Measurements from ENCODE around the gene ENGASE.

The ENGASE gene

GRCh38 chr17:79084291-79085153 lies 9.9 kb downstream of the ENGASE start:
- no peak for TF ChIP-seq ZBTB7A (IDR thresholded peaks at IDR 0.05; ENCODE audit: low read depth)
- TF ChIP-seq NFIC (IDR thresholded peaks at IDR 0.05) = no peak
- TF ChIP-seq TEAD4 (IDR thresholded peaks at IDR 0.05) = no peak
- TF ChIP-seq CEBPB (IDR thresholded peaks at IDR 0.05) = no peak
- TF ChIP-seq CREB1 (IDR thresholded peaks at IDR 0.05; ENCODE audit: low read depth) = no peak
- TF ChIP-seq RAD21 (IDR thresholded peaks at IDR 0.05; ENCODE audit: low read depth) = no peak
- TF ChIP-seq MAX (IDR thresholded peaks at IDR 0.05) = no peak
- TF ChIP-seq YY1 (IDR thresholded peaks at IDR 0.05; ENCODE audit: low read depth) = no peak
- no peak for TF ChIP-seq USF1 (IDR thresholded peaks at IDR 0.05)
- no peak for TF ChIP-seq TAF1 (IDR thresholded peaks at IDR 0.05; ENCODE audit: low read depth)
- TF ChIP-seq EGR1 (IDR thresholded peaks at IDR 0.05) = no peak
- no peak for TF ChIP-seq FOXM1 (IDR thresholded peaks at IDR 0.05; ENCODE audit: borderline replicate concordance, low read depth)
- TF ChIP-seq TCF12 (IDR thresholded peaks at IDR 0.05; ENCODE audit: low read depth) = no peak
- TF ChIP-seq REST (IDR thresholded peaks at IDR 0.05; ENCODE audit: low read depth) = no peak
- no peak for TF ChIP-seq EP300 (IDR thresholded peaks at IDR 0.05; ENCODE audit: borderline replicate concordance)

GRCh38 chr17:79085154-79085920 lies 10.7 kb downstream of the ENGASE start:
- TF ChIP-seq CEBPB (IDR thresholded peaks at IDR 0.05) = no peak
- no peak for TF ChIP-seq EGR1 (IDR thresholded peaks at IDR 0.05)
- no peak for TF ChIP-seq TCF12 (IDR thresholded peaks at IDR 0.05; ENCODE audit: low read depth)
- no peak for TF ChIP-seq RAD21 (IDR thresholded peaks at IDR 0.05; ENCODE audit: low read depth)
- no peak for TF ChIP-seq NFIC (IDR thresholded peaks at IDR 0.05)

- TF ChIP-seq FOXM1 (IDR thresholded peaks at IDR 0.05; ENCODE audit: borderline replicate concordance, low read depth) (no peak), EGR1 (IDR thresholded peaks at IDR 0.05) (no peak), TEAD4 (IDR thresholded peaks at IDR 0.05) (no peak), CREB1 (IDR thresholded peaks at IDR 0.05; ENCODE audit: low read depth) (no peak), EP300 (IDR thresholded peaks at IDR 0.05; ENCODE audit: borderline replicate concordance) (no peak), NFIC (IDR thresholded peaks at IDR 0.05) (no peak), USF1 (IDR thresholded peaks at IDR 0.05) (no peak), MAX (IDR thresholded peaks at IDR 0.05) (no peak), TCF12 (IDR thresholded peaks at IDR 0.05; ENCODE audit: low read depth) (no peak), REST (IDR thresholded peaks at IDR 0.05; ENCODE audit: low read depth) (no peak), CEBPB (IDR thresholded peaks at IDR 0.05) (no peak), TAF1 (IDR thresholded peaks at IDR 0.05; ENCODE audit: low read depth) (no peak), YY1 (IDR thresholded peaks at IDR 0.05; ENCODE audit: low read depth) (no peak), RAD21 (IDR thresholded peaks at IDR 0.05; ENCODE audit: low read depth) (no peak), ZBTB7A (IDR thresholded peaks at IDR 0.05; ENCODE audit: low read depth) (no peak)
Observed at GRCh38 chr17:79085921-79086551, 11.4 kb downstream of the ENGASE start.

- TF ChIP-seq CEBPB (IDR thresholded peaks at IDR 0.05) = no peak
- TF ChIP-seq TAF1 (IDR thresholded peaks at IDR 0.05; ENCODE audit: low read depth) = no peak
- no peak for TF ChIP-seq MAX (IDR thresholded peaks at IDR 0.05)
- no peak for TF ChIP-seq USF1 (IDR thresholded peaks at IDR 0.05)
- no peak for TF ChIP-seq CREB1 (IDR thresholded peaks at IDR 0.05; ENCODE audit: low read depth)
- TF ChIP-seq FOXM1 (IDR thresholded peaks at IDR 0.05; ENCODE audit: borderline replicate concordance, low read depth) = no peak
- no peak for TF ChIP-seq TCF12 (IDR thresholded peaks at IDR 0.05; ENCODE audit: low read depth)
- no peak for TF ChIP-seq ZBTB7A (IDR thresholded peaks at IDR 0.05; ENCODE audit: low read depth)
- TF ChIP-seq YY1 (IDR thresholded peaks at IDR 0.05; ENCODE audit: low read depth) = no peak
- no peak for TF ChIP-seq EP300 (IDR thresholded peaks at IDR 0.05; ENCODE audit: borderline replicate concordance)
- TF ChIP-seq RAD21 (IDR thresholded peaks at IDR 0.05; ENCODE audit: low read depth) = no peak
- no peak for TF ChIP-seq NFIC (IDR thresholded peaks at IDR 0.05)
- TF ChIP-seq REST (IDR thresholded peaks at IDR 0.05; ENCODE audit: low read depth) = no peak
- no peak for TF ChIP-seq EGR1 (IDR thresholded peaks at IDR 0.05)
- no peak for TF ChIP-seq TEAD4 (IDR thresholded peaks at IDR 0.05)
Observed at GRCh38 chr17:79086609-79087427, 12.2 kb downstream of the ENGASE start.
